Heart right ventricle (tissue), 16 donors: Measurements from ENCODE around the gene TMEM164. TPM values are rescaled to one million over a fixed set of nuclear protein-coding genes. Genes with fewer than 3 reads are reported as not detected.

Source experiments
- ATAC-seq, 8 donors: fragments of 200-7000 bp; cut with Tn5 transposase; one replicate each; pipeline ENCODE4 v1.9.1; 2020; ENCODE audit warnings: mild to moderate bottlenecking in 8 of 8, moderate library complexity in 8 of 8, moderate number of reproducible peaks in 1 of 8
- DNase-seq, 2 donors: peaks; one replicate each; pipeline ENCODE4 v3.0.0-alpha.2; 2020
- H3K27ac ChIP-seq, 10 donors: fragments of 200-600 bp; sonication (generic) in 2 of 10; one replicate each; pipeline versions ENCODE4 v1.5.0 to v1.8.0; 2020 to 2022; ENCODE audit warnings: mild to moderate bottlenecking in 3 of 10
- H3K27me3 ChIP-seq, 7 donors: fragments of 200-600 bp; one replicate each; pipeline ENCODE4 v1.8.0; 2021 to 2022; ENCODE audit warnings: mild to moderate bottlenecking in 2 of 7
- H3K36me3 ChIP-seq, 9 donors: fragments of 200-600 bp; sonication (generic) in 1 of 9; one replicate each; pipeline versions ENCODE4 v1.5.0 to v1.8.0; 2020 to 2022; ENCODE audit warnings: mild to moderate bottlenecking in 2 of 9
- H3K4me1 ChIP-seq, 9 donors: fragments of 200-600 bp; sonication (generic) in 1 of 9; one replicate each; pipeline versions ENCODE4 v1.5.0 to v1.8.0; 2020 to 2022; ENCODE audit warnings: mild to moderate bottlenecking in 4 of 9
- H3K4me3 ChIP-seq, 10 donors: fragments of 200-600 bp; sonication (generic) in 2 of 10; one replicate each; pipeline versions ENCODE4 v1.5.0 to v1.8.0; 2020 to 2022; ENCODE audit warnings: mild to moderate bottlenecking in 7 of 10, moderate library complexity in 2 of 10
- H3K9me3 ChIP-seq, 11 donors: fragments of 200-600 bp in 10 of 11; sonication (generic) in 2 of 11; one replicate each; pipeline versions ENCODE4 v1.5.0 to v1.8.0; 2013 to 2022; ENCODE audit warnings: mild to moderate bottlenecking in 2 of 11, control low read depth in 1 of 11, moderate library complexity in 1 of 11
- CTCF ChIP-seq, 9 donors: fragments of 200-600 bp; sonication (generic) in 2 of 9; IDR thresholded peaks; one replicate each; pipeline versions ENCODE4 v1.5.0 to v1.8.0; 2021 to 2022; ENCODE audit warnings: antibody characterized with exemption in 9 of 9, mild to moderate bottlenecking in 5 of 9, moderate library complexity in 1 of 9
- WGBS, 2 donors: extraction: QIAGEN DNeasy Blood & Tissue Kit; methylation state at CpG; one replicate each; pipeline ENCODE4 v1.1.7; 2013; ENCODE audit warnings: inconsistent platforms in 1 of 2; 5-methylcytosine and 5-hydroxymethylcytosine counted together
- intact Hi-C, 10 donors: fragments of 100-400 bp; cut with DNase I; formaldehyde crosslinking; loops; one replicate each; pipeline versions ENCODE4 v1.11.1 to v1.14.2; 2022
- polyA plus RNA-seq, 2 donors: library from polyadenylated mRNA; stranded (reverse); fragments of 200-250 nt; gene quantifications; one replicate each; pipeline ENCODE4 v1.2.3, GENCODE V29; 2013
- total RNA-seq, 10 donors: library from RNA; stranded (reverse); fragmentation: NEBNext Ultra II Directional in 3 of 10; extraction: Animal tissue kit (Norgen Biotek cat#: 25700) in 3 of 10; gene quantifications; one replicate each; pipeline versions ENCODE4 v1.2.1 to v1.2.4, GENCODE V29; 2021 to 2023
- donor health status: Arrhythmogenic right ventricular cardiomyopathy.
- donor health status: ischemic (EF 13 %, LVEDD 7.1; RV severe dilation, severe dysfunction).
- donor health status: healthy with polysubstance abuse.
- donor health status: DM: no; HTN: yes; CAD: no.
- donor health status: DM: no; HTN: no; CAD: no.
- donor health status: ischemic (EF 25% LVEDD 6.9; RV normal size, moderate dysfunction).
- donor health status: ischemic (EF 25% LVEDD 5.7; RV mildly dilated, moderate dysfunction).
- donor health status: healthy.
- donor health status: DM: yes; HTN: yes; CAD: no.
- donor health status: Ischemic cardiomyopathy.
- donor health status: ischemic (EF 35%, LVEDD 5.7; RV mildly dilated, moderate dysfunction).
- donor health status: nonischemic (EF 11% LVEDD 7.7; RV severe dilation, severe dysfunction).
- donor health status: DM: yes; HTN: yes; CAD: no.
- donor health status: PGD.
- donor health status: ischemic (EF 29% LVEDD 5.4; RV normal size, mild dysfunction).
- donor health status: nonischemic (EF 23%, LVEDD 6.1; RV moderate dilation, normal function).

TMEM164 gene
- total and polyA plus RNA-seq, 12 donors, result 9.7 to 60.6 (median 48.1) TPM

- Histone ChIP-seq H3K4me1 (peaks cover 0 to 46% (median 0%) of the 10 kb centered on the region in 9 donors), H3K27ac (no peak overlapping the region), H3K4me3 (no peak overlapping the region), H3K9me3 (no peaks in the 10 kb centered on the region), H3K27me3 (peaks cover 0 to 3% (median 0%) of the 10 kb centered on the region in 7 donors), H3K36me3 (no peaks in the 10 kb centered on the region)
- DNase-seq (peak in 1 of 2 donors; percentile 24), ATAC-seq (peak; percentile 52 to 94 (median 80))
- 72 to 80% methylated on average over 5 of the region's 5 CpGs for WGBS, 2 donors
- intact Hi-C loops, result no loop called here
- no peak for TF ChIP-seq CTCF (IDR thresholded peaks at IDR 0.05)
Observed at GRCh38 chrX:110180176-110180927, 177.4 kb downstream of the TMEM164 start.

GRCh38 chrX:110180928-110181310 lies 178.0 kb downstream of the TMEM164 start:
- DNase-seq, result no peak
- no peak for TF ChIP-seq CTCF (IDR thresholded peaks at IDR 0.05)
- H3K27ac ChIP-seq, result peak overlapping the region in 1 of 10 donors; percentile 1
- peaks cover 0 to 40% (median 0%) of the 10 kb centered on the region in 9 donors for H3K4me1 ChIP-seq
- peaks cover 0 to 3% (median 0%) of the 10 kb centered on the region in 7 donors for H3K27me3 ChIP-seq
- peak in 2 of 8 donors; percentile 12 to 20 for ATAC-seq
- no peaks in the 10 kb centered on the region for H3K36me3 ChIP-seq
- 58 to 76% methylated on average over 6 of the region's 6 CpGs for WGBS, 2 donors
- H3K9me3 ChIP-seq, result peaks cover 0 to under 1% (median 0%) of the 10 kb centered on the region in 11 donors
- H3K4me3 ChIP-seq, result no peak overlapping the region
- intact Hi-C loops, result no loop called here

GRCh38 chrX:110181459-110182137 lies 178.7 kb downstream of the TMEM164 start:
- WGBS, 2 donors, result 81 to 91% methylated on average over 2 of the region's 2 CpGs

More at GRCh38 chrX:110181459-110182137, 178.7 kb downstream of the TMEM164 start:
- Histone ChIP-seq H3K4me1 (peaks cover 0 to 37% (median 0%) of the 10 kb centered on the region in 9 donors), H3K9me3 (peaks cover 0 to 5% (median 0%) of the 10 kb centered on the region in 11 donors), H3K36me3 (no peaks in the 10 kb centered on the region), H3K27ac (peak overlapping the region in 1 of 10 donors; percentile 1), H3K27me3 (peaks cover 0 to 3% (median 0%) of the 10 kb centered on the region in 7 donors), H3K4me3 (no peak overlapping the region)
- ATAC-seq (no peak), DNase-seq (no peak)
- intact Hi-C loops, result no loop called here
- no peak for TF ChIP-seq CTCF (IDR thresholded peaks at IDR 0.05)
